Brain microvascular endothelial cell (primary cell): ENCODE results near the gene SMARCA4.

Experiments
- DNase-seq: peaks from one replicate; pipeline ENCODE4 v3.0.0-alpha.2; 2020
- H3K27ac ChIP-seq: fragments of 250-450 bp; sonication (Bioruptor Pico); 2 replicates; pipeline ENCODE4 v1.5.1; 2020; ENCODE audit warnings: mild to moderate bottlenecking, moderate library complexity
- H3K27me3 ChIP-seq: fragments of 250-450 bp; sonication (Bioruptor Pico); replicated peaks from 2 replicates; pipeline ENCODE4 v1.5.1; 2020; ENCODE audit warnings: mild to moderate bottlenecking
- H3K36me3 ChIP-seq: fragments of 250-450 bp; sonication (Bioruptor Pico); replicated peaks from 2 replicates; pipeline ENCODE4 v1.5.1; 2020; ENCODE audit warnings: mild to moderate bottlenecking
- H3K4me3 ChIP-seq: 2 replicates; pipeline ENCODE4 v1.5.1; 2011; ENCODE audit warnings: low read depth, mild to moderate bottlenecking, control low read depth, low read length, moderate library complexity
- in situ Hi-C: cut with HindIII; loops from 2 replicates; pipeline ENCODE4 v1.10.0; 2017; ENCODE audit warnings: low sequenced_read_pairs, low pct_ligation_motif_present
- TF ChIP-seq, protein P1 (sequence below): IDR thresholded peaks from 2 replicates; pipeline ENCODE4 v1.5.1; 2011; ENCODE audit warnings: low read depth, mild to moderate bottlenecking, moderate library complexity, low read length, control low read depth, inconsistent platforms; ENCODE audit errors: missing control alignments

Gene SMARCA4

DNA sequence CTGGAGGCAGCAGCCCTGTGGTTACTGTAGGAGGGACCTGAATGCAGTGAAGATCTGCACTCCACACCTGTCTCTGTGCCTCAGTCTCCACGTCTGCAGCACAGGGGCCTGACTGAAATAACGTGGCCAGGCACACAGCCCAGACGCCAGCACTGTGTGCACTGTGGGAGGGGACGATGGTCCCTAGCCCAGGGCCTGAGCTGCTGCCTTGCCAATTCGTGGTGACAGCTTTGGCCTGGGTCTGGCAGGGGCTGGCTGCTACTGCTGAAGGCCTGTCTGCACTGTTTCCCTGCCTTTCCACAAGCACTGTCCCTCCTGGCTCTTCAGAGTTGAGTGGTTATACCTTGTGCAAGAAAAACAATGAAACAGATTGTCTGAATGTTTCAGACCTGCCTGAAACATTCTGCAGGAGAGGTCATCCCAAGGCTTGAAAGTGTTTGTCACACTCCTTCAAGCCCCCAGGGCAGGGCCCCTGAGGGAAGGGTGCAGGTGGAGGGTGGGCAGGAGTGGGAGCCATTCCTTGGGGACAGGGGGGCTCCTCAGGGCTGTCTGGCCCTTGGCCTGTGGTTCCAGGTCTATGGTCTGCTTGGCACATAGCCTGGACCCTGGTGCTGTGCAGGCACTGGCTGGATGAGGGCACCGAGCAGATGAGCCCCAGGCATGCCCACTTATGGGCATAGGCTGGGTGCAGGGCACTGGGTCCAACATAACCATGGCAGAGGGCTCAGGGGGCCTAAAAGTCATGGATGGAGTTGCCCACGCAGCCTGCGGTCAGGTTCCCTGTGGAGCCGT is 89.7 kb downstream of the SMARCA4 start:
- no peak for DNase-seq
- Histone ChIP-seq H3K4me3 (no peak overlapping the region), H3K27me3 (no peaks in the 10 kb centered on the region), H3K27ac (no peak overlapping the region), H3K36me3 (peaks cover 36% of the 10 kb centered on the region)
- in situ Hi-C loops = no loop called here
- TF ChIP-seq, protein P1, sequence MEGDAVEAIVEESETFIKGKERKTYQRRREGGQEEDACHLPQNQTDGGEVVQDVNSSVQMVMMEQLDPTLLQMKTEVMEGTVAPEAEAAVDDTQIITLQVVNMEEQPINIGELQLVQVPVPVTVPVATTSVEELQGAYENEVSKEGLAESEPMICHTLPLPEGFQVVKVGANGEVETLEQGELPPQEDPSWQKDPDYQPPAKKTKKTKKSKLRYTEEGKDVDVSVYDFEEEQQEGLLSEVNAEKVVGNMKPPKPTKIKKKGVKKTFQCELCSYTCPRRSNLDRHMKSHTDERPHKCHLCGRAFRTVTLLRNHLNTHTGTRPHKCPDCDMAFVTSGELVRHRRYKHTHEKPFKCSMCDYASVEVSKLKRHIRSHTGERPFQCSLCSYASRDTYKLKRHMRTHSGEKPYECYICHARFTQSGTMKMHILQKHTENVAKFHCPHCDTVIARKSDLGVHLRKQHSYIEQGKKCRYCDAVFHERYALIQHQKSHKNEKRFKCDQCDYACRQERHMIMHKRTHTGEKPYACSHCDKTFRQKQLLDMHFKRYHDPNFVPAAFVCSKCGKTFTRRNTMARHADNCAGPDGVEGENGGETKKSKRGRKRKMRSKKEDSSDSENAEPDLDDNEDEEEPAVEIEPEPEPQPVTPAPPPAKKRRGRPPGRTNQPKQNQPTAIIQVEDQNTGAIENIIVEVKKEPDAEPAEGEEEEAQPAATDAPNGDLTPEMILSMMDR = no peak

DNA sequence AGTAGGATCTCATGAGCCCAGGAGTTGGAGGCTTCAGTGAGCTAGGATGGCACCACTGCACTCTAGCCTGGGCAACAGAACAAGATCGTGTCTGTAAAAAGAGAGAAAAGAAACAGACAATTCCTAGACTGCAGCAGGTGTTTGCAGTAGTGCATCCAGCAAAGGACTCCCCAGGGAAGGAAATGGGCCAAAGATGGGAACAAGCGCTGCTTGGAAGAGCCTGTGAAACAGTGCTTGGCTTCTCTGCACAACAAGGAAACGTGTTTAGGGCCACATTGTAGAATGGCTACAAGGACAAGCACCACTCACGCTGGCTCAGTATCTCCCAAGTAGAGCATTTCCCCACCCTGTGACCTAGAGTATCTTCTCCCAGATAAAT is 93.0 kb downstream of the SMARCA4 start:
- H3K4me3 ChIP-seq = no peak overlapping the region
- no peak for DNase-seq
- H3K27me3 ChIP-seq = no peaks in the 10 kb centered on the region
- in situ Hi-C loops = no loop called here
- no peak overlapping the region for H3K27ac ChIP-seq
- peaks cover 28% of the 10 kb centered on the region for H3K36me3 ChIP-seq
- TF ChIP-seq, protein P1 = no peak

DNA sequence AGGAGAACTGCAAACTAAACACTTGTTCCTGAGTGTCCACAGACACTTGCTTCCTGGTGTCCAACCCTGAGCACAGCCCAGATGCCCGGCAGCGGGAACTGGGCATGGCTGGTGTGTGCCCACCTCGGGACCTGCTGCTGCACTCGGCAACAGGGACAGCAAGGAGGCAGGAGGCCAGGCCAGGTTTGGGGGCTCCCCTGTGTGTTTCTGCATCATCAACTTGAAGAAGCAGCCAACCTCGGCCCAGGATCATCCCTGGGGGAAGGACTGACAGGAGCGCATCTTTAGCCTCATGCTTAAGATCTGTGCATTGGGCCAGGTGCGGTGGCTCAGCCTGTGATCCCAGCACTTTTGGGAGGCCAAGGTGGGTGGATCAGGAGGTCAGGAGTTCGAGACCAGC is 93.4 kb downstream of the SMARCA4 start:
- Histone ChIP-seq H3K27me3 (no peaks in the 10 kb centered on the region), H3K4me3 (no peak overlapping the region), H3K36me3 (peaks cover 25% of the 10 kb centered on the region), H3K27ac (no peak overlapping the region)
- in situ Hi-C loops = no loop called here
- no peak for DNase-seq
- TF ChIP-seq, protein P1 = no peak

DNA sequence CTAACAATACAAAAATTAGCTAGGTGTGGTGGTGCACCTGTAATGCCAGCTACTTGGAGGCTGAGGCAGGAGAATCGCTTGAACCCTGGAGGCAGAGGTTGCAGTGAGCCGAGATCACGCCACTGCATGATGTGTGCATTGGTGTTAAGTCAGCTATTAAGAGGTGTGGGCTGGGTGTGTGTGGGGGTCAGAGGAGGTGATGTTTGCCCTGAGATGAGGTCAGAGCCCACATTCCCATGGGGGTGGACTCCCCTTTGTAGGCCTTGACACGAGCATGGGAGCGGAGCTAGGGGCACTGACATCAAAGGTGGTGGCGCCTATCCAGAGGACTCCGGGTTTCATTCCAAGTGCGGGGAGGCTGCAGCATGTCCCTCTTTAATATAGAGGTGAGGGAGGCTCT is 93.8 kb downstream of the SMARCA4 start:
- H3K36me3 ChIP-seq = peaks cover 28% of the 10 kb centered on the region
- in situ Hi-C loops = no loop called here
- H3K4me3 ChIP-seq = no peak overlapping the region
- no peak overlapping the region for H3K27ac ChIP-seq
- TF ChIP-seq, protein P1 = no peak
- H3K27me3 ChIP-seq = no peaks in the 10 kb centered on the region
- DNase-seq = no peak

DNA sequence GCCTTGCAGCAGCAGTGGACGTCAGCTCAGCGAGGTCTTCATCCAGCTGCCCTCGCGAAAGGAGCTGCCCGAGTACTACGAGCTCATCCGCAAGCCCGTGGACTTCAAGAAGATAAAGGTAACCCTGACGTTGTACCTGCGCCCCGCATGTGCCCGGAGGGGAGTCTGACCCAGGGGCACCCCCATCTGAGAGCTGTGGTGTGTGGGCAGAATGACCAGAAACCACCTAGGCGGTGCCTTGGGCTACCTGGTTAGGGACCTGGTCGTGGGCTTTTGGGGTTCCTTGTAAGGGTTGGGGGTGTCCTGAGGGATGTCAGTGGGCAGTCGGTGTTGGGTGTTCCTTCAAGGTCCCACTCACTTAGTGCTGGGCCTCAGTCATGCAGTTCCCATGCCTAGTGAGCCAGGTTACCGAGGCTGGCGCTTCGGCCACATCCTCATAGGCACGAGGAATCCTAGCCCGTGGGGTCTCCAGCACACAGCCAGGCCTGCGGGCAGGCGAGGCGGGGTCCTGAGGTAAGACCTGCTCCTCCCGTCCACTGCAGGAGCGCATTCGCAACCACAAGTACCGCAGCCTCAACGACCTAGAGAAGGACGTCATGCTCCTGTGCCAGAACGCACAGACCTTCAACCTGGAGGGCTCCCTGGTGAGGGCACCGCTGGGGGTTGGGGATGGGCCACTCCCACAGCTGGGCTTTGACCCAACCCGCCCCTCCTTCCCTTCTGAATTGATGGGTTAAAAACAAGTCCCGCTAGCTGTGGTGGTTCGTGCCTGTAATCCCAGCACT is 97.6 kb downstream of the SMARCA4 start:
- DNase-seq = no peak
- Histone ChIP-seq H3K27ac (no peak overlapping the region), H3K4me3 (no peak overlapping the region), H3K27me3 (no peaks in the 10 kb centered on the region), H3K36me3 (peaks cover 41% of the 10 kb centered on the region)
- in situ Hi-C loops = no loop called here
- TF ChIP-seq, protein P1 = no peak
